SK-N-SH (cell line): Measurements from ENCODE around the gene SLC8A2.

Experiments used
- CHD2 ChIP-seq: fragments of 150-350 bp; IDR thresholded peaks from 2 replicates; pipeline ENCODE4 v1.6.1; 2018; ENCODE audit warnings: low read length; ENCODE audit not compliant: partially characterized antibody
- CTCF ChIP-seq: fragments of 200-600 bp; sonication (generic); IDR thresholded peaks from 2 replicates; pipeline ENCODE4 v1.6.1; 2017; ENCODE audit warnings: antibody characterized with exemption, mild to moderate bottlenecking, moderate library complexity
- ELF1 ChIP-seq: IDR thresholded peaks from 2 replicates; pipeline ENCODE4 v1.4.0; 2012
- EP300 ChIP-seq, 2 experiments: IDR thresholded peaks; 2 replicates each; pipeline versions ENCODE4 v1.4.0 to v1.6.1; 2012; ENCODE audit warnings: borderline replicate concordance in 1 of 2, low read depth in 1 of 2, low read length in 1 of 2
- EZH2phosphoT487 ChIP-seq: fragments of 200-600 bp; sonication (generic); IDR thresholded peaks from 2 replicates; pipeline ENCODE4 v1.6.1; 2017; ENCODE audit warnings: low read depth, mixed run types, mild to moderate bottlenecking, antibody characterized with exemption, moderate library complexity, borderline replicate concordance
- MAX ChIP-seq: IDR thresholded peaks from 2 replicates; pipeline ENCODE4 v1.4.0; 2012; ENCODE audit warnings: low read depth
- MXI1 ChIP-seq: IDR thresholded peaks from 2 replicates; pipeline ENCODE4 v1.6.1; 2012; ENCODE audit warnings: mild to moderate bottlenecking, low read depth, low read length, improper control_type of control experiment
- POLR2AphosphoS5 ChIP-seq: IDR thresholded peaks from 2 replicates; pipeline ENCODE4 v1.6.1; 2012; ENCODE audit warnings: low read depth, low read length
- REST ChIP-seq: IDR thresholded peaks from 2 replicates; pipeline ENCODE4 v1.6.1; 2012; ENCODE audit warnings: mild to moderate bottlenecking, low read depth, low read length, moderate library complexity
- RFX5 ChIP-seq: IDR thresholded peaks from 2 replicates; pipeline ENCODE4 v1.6.1; 2012; ENCODE audit warnings: mild to moderate bottlenecking, improper control_type of control experiment, low read length
- SMC3 ChIP-seq: IDR thresholded peaks from 2 replicates; pipeline ENCODE4 v1.6.1; 2012; ENCODE audit warnings: low read depth, low read length, improper control_type of control experiment
- TAF1 ChIP-seq: IDR thresholded peaks from 2 replicates; pipeline ENCODE4 v1.6.1; 2012; ENCODE audit warnings: low read depth, mild to moderate bottlenecking, low read length, moderate library complexity, borderline replicate concordance
- USF2 ChIP-seq: fragments of 150-350 bp; IDR thresholded peaks from 2 replicates; pipeline ENCODE4 v1.6.1; 2017; ENCODE audit warnings: antibody characterized with exemption, low read length, low read depth, borderline replicate concordance

- TF ChIP-seq EP300 (IDR thresholded peaks at IDR 0.05; ENCODE audit: borderline replicate concordance in 1 of 2, low read depth in 1 of 2, low read length in 1 of 2) (no peak), USF2 (no peak), POLR2AphosphoS5 (no peak), TAF1 (no peak), CTCF (no peak), EZH2phosphoT487 (no peak), MAX (no peak), ELF1 (no peak), MXI1 (no peak), SMC3 (no peak), CHD2 (no peak), REST (no peak), RFX5 (no peak)
Measured at GRCh38 chr19:47446534-47447469, 24.9 kb downstream of the SLC8A2 start.
